Epithelial cell of alveolus of lung (primary cell): Measurements from ENCODE around the gene HECTD3. TPM values are rescaled to one million over a fixed set of nuclear protein-coding genes. Genes with fewer than 3 reads are reported as not detected.

Experiments
- total RNA-seq: library from RNA; depleted of rRNA; stranded (reverse); fragments of >200 nt; gene quantifications from 2 replicates; pipeline ENCODE4 v1.2.1, GENCODE V29; 2015

The HECTD3 gene
- 21.2 and 26.6 TPM in 2 replicates for total RNA-seq

DNA sequence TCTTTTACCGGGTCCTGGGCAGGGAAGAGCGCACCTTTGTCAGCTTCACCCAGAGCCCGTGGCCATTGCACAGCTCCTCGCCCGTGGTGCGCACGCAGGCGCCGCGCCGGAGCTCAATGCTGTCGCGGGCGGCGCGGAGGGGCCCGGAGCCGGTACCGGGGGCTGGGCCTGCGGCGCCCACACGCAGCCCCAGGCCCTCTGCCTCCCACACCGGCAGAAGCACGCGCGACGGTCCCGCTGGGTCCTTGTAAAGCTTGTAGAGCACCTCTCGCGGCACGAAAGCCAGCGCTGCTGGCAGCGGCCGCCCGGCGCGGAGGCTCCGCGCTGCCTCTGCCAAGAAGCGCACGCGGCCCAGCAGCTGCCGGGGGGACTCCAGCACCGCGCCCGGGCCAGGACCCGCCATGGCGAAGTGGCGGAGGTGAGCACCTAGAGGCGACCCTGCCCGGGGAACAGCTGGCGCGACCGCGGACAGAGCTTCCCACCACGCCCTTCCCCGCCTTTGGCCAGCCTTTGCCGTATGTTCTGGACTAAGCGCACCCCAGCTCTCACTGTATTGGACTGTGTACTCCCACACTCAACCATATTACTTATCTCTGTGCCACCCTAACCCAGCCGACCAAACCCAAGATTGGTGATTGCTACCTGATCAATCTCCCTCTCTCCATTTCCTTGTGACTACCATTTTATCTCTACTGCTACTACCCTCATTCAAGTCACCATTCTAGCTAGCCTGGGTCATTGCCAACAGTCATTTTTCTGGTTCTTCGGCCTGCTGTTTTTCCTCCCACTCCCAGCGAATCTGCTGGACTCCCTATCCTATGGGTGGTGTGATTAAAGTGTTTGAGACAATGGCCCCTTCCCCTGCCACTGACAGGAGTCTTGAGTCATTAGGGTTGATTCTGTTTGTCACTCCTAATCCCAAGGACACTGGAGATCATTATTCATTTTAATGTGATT lies at the start of gene HECTD3:
Gene HECTD3 (minus strand): TSS at position 470 of the 957 bp plus-strand sequence. CDS start 67 bp downstream, at position 403.

DNA sequence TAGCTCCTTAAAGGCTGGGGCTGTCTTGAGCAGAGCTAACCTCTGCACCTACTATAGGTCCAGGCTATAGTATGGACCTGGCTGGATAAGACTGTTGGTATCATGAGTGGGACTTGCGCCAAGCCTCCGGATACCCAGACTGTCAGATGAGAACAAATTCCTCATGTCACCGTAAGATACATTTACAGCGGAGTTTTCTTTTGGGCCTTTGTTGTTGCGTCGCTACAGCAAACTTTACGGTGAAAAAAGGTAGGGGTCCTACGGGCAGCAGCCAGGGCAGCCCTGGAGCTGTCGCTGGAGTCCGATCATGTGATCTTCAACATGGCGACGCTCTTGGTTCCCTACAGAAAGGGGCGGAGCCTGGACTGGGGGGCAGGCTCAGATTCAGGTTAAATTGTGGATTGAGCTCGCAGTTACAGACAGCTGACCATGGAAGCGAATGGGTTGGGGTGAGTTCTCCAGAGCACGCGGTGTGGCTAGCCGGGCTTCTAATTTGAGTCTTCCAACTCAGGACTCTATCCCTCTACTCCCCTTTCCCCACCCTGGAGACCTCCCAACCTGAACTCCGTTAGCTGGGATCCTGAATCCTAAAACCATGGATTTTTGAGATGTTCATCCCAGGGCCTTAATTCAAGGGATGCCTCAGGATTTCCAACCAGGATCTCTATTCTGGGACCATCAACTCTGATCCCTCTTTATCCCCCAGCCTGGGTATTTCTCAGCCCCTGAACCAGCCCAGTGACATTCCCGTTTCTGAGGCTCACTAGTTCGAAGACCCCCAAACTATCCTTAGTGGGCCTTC lies 914 bp upstream of the HECTD3 start, which contains the start of gene UROD:
Gene UROD (plus strand): TSS at position 418 of the 802 bp plus-strand sequence. CDS start 12 bp downstream, at position 430.

Other genes starting within 250 kb of the HECTD3 start
- gene RPS8, start 235.8 kb downstream of the HECTD3 start, total RNA-seq = 2,664 and 4,024 TPM in 2 replicates
- not detected in 2 replicates for gene BEST4, start 223.2 kb downstream of the HECTD3 start, total RNA-seq
- gene PLK3, start 210.9 kb downstream of the HECTD3 start, total RNA-seq = 13.1 and 32.3 TPM in 2 replicates
- gene DYNLT4, start 204.0 kb downstream of the HECTD3 start, total RNA-seq = not detected in 2 replicates
- 4.9 and 11.3 TPM in 2 replicates for gene BTBD19, start 202.8 kb downstream of the HECTD3 start, total RNA-seq
- gene PTCH2, start 168.1 kb downstream of the HECTD3 start, total RNA-seq = 0.13 TPM in 1 of 2 replicates, not detected in the other
- gene EIF2B3, start 24.7 kb downstream of the HECTD3 start, total RNA-seq = 15.6 and 28.7 TPM in 2 replicates
- 92.5 and 128 TPM in 2 replicates for gene UROD, start 930 bp upstream of the HECTD3 start, total RNA-seq
- 0.08 and 0.65 TPM in 2 replicates for gene ZSWIM5, start 195.3 kb upstream of the HECTD3 start, total RNA-seq